HG03064 (cell line): ENCODE results near the gene SPNS1.
"Not testable (repeated sequence)": the region's sequence is repeated elsewhere in the genome, so short reads cannot be mapped to it uniquely, and the experiment has no call there.

Experiments
- ATAC-seq: cut with Tn5 transposase; IDR thresholded peaks from one replicate; pipeline ENCODE4 v1.9.1; 2021; ENCODE audit warnings: low read depth; ENCODE audit not compliant: unreplicated experiment

Gene SPNS1

GRCh38 chr16:28987170-28987853 lies 12.7 kb downstream of the SPNS1 start:
- no peak for ATAC-seq

GRCh38 chr16:28989363-28989762 lies 14.8 kb downstream of the SPNS1 start:
- no peak for ATAC-seq

DNA sequence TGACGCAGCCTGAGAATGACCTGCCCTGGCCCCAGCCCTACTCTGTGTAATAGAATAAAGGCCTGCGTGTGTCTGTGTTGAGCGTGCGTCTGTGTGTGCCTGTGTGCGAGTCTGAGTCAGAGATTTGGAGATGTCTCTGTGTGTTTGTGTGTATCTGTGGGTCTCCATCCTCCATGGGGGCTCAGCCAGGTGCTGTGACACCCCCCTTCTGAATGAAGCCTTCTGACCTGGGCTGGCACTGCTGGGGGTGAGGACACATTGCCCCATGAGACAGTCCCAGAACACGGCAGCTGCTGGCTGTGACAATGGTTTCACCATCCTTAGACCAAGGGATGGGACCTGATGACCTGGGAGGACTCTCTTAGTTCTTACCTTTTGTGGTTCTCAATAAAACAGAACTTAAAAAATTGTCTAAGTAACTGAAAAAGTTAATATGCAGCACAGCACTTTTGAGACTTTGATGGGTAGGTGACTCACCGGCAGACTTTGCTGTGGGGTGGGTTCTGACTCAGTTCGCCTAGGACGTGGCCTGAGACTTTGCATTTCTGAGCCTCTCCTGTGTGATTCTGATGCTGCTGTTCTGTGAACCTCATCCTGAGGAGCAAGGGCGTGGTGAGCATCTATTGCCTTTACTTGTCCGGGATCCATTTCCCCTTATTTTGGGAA lies 15.9 kb downstream of the SPNS1 start:
- ATAC-seq = no peak

DNA sequence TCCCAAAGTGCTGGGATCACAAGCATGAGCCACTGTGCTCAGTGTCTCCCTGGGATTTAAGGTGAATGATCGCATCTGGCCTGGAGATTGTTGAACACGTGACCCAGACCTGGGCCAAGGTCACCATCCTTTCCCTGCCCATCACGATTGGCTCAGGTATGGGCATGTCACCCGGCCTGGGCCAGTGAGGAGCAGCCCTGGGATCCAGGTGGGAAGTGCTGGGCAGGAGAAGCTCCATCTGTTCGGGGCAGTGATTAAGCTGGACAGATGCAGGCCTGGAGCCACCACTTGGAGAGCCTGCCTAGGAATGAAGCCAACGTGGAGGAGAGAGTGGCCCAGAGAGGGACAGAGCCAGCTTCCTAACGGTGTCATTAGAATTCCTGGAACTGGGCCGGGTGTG lies 17.1 kb downstream of the SPNS1 start:
- no peak for ATAC-seq

- ATAC-seq = no peak
Observed at GRCh38 chr16:28992496-28992895, 17.9 kb downstream of the SPNS1 start.

- ATAC-seq = no peak
Observed at GRCh38 chr16:28998837-28999236, 24.3 kb downstream of the SPNS1 start.

DNA sequence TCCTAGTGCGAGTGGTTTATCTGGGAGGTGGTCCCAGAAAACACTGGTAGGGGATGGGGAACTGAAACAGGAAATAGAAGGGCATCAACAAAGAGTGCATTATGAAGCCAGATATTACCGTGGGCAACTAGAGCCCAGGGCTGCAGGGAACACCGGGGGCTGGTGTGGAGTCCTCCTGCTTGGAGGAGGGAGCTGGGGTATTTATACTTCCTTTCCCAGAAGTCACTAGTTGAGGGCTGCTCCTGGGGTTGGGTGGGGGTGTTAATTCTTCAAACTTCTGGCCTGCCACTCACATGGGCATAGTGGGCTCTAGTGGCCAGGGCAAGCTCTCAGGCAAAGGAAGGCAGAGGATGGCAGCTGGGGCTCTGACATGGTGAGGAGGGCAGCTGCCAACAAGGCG lies 25.0 kb downstream of the SPNS1 start:
- ATAC-seq = no peak

DNA sequence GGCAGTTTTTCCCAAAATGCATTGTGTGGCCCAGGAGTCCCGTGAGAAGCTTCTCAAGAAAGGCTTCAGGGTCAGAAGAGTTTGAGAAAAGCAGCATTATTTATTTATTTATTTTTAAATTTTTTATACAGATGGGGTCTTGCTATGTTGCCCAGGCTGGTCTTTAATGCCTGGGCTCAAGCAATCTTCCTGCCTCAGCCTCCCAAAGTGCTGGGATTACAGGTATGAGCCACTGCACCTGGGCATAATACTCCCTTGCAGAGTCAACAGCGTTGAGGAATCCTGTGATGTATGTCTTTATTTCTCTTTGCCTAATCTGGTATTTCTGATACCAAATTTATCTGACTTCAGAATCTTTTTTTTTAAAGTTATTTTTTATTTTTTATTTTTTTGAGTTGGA lies 25.4 kb downstream of the SPNS1 start:
- no peak for ATAC-seq

GRCh38 chr16:29004496-29005139 lies 30.0 kb downstream of the SPNS1 start:
- ATAC-seq = not testable (repeated sequence)

- no peak for ATAC-seq
Observed at GRCh38 chr16:29007730-29008593, 33.4 kb downstream of the SPNS1 start.

GRCh38 chr16:29009050-29009837 lies 34.7 kb downstream of the SPNS1 start:
- ATAC-seq = no peak

DNA sequence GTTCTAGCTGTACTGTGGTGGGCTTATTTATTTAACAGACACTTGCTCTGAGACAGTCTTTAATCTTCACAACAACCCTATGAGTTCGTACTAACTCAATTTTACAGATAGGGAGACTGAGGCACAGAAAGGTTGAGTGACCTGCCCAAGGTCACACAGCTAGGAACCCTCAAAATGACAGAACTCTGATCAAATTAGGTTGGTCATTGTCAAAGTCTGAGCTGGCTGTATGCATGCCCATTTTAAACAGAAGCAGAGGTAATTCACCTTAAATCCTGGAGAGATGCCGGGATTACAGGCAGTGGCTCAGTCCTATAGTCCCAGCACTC lies 35.2 kb downstream of the SPNS1 start:
- no peak for ATAC-seq

- ATAC-seq = no peak
Observed at GRCh38 chr16:29011112-29011511, 36.5 kb downstream of the SPNS1 start.

DNA sequence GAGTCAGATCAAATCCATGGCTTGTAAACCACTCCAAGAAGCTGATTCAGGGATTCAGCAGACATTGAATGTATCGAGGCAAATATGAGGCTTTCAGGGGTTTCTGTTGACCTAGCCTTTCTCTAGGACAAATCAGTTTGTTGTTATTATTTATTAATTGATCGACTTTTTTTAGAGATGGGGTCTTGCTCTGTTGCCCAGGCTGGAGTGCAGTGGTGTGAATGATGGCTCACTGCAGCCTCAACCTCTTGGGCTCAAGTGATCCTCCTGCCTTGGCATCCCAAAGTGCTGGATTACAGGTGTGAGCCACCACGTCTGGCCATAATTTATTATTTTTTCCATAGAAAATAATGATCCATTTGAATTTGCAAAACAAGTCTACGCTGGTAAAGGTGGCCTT lies 37.3 kb downstream of the SPNS1 start:
- ATAC-seq = no peak

- no peak for ATAC-seq
Observed at GRCh38 chr16:29012913-29013553, 38.5 kb downstream of the SPNS1 start.

DNA sequence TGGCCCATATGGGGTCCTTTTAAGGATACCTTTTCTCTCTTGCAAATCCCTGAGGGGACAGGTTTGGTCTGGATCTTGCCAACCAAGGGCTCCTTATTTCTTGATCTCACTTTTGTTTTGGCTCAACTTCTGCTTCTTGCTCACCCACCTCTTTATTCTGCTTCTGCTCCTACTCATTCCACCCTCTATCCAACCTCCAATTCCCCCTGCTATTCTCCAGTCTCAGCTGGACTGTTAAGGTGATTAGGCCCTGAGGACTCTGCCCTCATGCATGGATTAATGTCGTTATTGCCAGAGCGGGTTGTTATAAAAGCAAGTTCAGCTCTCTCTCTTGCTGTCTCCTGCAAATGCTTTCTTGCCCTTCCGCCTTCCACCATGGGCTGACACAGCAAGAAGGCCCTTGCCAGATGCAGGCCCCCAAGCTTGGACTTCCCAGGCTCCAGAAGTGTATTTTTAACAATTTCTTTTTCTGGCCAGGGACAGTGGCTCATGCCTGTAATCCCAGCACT lies 40.0 kb downstream of the SPNS1 start:
- ATAC-seq = no peak

DNA sequence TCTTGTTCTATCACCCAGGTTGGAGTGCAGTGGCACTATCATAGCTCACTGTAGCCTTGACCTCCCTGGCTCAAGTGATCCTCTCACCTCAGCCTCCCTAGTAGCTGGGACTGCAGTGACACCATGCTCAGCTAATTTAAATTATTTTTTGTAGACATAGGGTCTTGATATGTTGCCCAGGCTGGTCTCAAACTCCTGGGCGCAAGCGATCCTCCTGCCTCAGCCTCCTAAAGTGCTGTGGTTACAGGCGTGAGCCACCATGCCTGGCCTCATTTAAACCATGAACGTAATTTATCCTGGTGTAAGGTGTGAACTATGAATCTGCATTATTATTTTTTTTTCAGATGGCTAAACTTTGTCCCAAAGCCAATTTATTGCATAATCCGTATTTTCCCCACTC lies 47.6 kb downstream of the SPNS1 start:
- no peak for ATAC-seq

- no peak for ATAC-seq
Observed at GRCh38 chr16:29023279-29024277, 49.0 kb downstream of the SPNS1 start.
